Thyroid gland (tissue), 4 donors: ENCODE results near the gene CNTNAP5.

Source experiments
- POLR2A ChIP-seq, 2 donors: fragments of 450-650 bp; IDR thresholded peaks; one replicate each; pipeline ENCODE4 v1.6.1; 2017; ENCODE audit warnings: antibody characterized with exemption in 2 of 2, mild to moderate bottlenecking in 2 of 2, moderate library complexity in 1 of 2
- TF ChIP-seq, protein P1 (sequence below), 6 experiments: fragments of 200-600 bp in 3 of 6; fragments of 450-650 bp in 3 of 6; sonication (generic) in 3 of 6; IDR thresholded peaks; one replicate each; pipeline ENCODE4 v1.5.1; 2016 to 2019; ENCODE audit warnings: antibody characterized with exemption in 6 of 6, mild to moderate bottlenecking in 2 of 6, inconsistent platforms in 1 of 6, moderate library complexity in 1 of 6

DNA sequence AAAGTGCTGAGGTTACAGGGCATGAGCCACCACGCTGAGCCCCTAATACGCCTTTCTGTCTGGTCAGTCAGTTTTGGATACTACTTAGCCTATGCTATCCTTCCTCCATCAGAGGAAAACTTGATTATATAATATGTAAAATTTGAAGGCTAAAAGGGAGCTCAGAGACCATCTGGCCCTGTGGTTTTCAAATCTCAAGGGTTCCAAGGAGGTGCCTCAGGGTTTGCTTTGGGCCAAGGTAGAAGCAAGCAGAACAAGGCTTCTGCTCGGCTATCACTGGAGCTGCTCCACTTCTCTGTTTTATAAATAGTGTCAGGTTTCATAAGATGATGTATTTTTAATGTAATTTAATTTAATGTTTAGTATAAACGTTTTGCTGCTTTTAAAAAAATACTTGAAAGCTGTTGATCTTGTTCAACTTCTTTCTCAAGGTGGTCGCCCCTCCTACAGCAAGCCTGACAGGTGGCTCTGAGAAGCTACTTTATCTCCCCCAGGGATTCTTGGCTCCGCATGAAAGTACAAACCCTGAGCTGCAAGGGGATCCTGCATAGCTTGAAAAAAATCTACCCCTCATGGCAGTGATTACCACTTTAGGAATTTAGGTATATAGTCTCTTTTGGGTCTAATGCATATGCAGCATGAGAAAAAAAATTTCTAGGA, 290.3 kb downstream of the CNTNAP5 start:
- TF ChIP-seq, protein P1, sequence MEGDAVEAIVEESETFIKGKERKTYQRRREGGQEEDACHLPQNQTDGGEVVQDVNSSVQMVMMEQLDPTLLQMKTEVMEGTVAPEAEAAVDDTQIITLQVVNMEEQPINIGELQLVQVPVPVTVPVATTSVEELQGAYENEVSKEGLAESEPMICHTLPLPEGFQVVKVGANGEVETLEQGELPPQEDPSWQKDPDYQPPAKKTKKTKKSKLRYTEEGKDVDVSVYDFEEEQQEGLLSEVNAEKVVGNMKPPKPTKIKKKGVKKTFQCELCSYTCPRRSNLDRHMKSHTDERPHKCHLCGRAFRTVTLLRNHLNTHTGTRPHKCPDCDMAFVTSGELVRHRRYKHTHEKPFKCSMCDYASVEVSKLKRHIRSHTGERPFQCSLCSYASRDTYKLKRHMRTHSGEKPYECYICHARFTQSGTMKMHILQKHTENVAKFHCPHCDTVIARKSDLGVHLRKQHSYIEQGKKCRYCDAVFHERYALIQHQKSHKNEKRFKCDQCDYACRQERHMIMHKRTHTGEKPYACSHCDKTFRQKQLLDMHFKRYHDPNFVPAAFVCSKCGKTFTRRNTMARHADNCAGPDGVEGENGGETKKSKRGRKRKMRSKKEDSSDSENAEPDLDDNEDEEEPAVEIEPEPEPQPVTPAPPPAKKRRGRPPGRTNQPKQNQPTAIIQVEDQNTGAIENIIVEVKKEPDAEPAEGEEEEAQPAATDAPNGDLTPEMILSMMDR (IDR thresholded peaks at IDR 0.05), result no peak
- no peak for TF ChIP-seq POLR2A (IDR thresholded peaks at IDR 0.05)
